ENCODE data around the gene TCF7L2. TPM values are rescaled to one million over a fixed set of nuclear protein-coding genes. Genes with fewer than 3 reads are reported as not detected.

Gene TCF7L2
- 1.2 and 1.7 TPM in 2 replicates for total RNA-seq

GRCh38 chr10:112949875-112950507 lies at the start of gene TCF7L2:
Gene TCF7L2, plus strand, starts transcription at chr10:112950247. Its CDS starts 510 bp downstream, at chr10:112950757.

